Measurements from ENCODE around the gene HRH1. TPM values are rescaled to one million over a fixed set of nuclear protein-coding genes. Genes with fewer than 3 reads are reported as not detected.

The HRH1 gene
- total RNA-seq, 1 donor from 2014 or later: 3.2 TPM

- Histone ChIP-seq H3K36me3 (ENCODE audit: control insufficient read depth, insufficient read depth, low read length) (peaks cover 3% of the 10 kb centered on the region), H3K4me3 (ENCODE audit: low read depth, low read length) (no peak overlapping the region), H3K27me3 (ENCODE audit: control insufficient read depth, insufficient read depth, low read length) (no peaks in the 10 kb centered on the region)
- TF ChIP-seq CTCF (IDR thresholded peaks at IDR 0.05; ENCODE audit: insufficient read depth, low read length, poor library complexity, severe bottlenecking): no peak
- DNase-seq (ENCODE audit: low read depth): no peak
These were observed 122.6 kb downstream of the HRH1 start for GRCh38 chr3:11276901-11277300.

- Histone ChIP-seq H3K36me3 (ENCODE audit: control insufficient read depth, insufficient read depth, low read length) (no peaks in the 10 kb centered on the region), H3K27me3 (ENCODE audit: control insufficient read depth, insufficient read depth, low read length) (no peaks in the 10 kb centered on the region), H3K4me3 (ENCODE audit: low read depth, low read length) (no peak overlapping the region)
- TF ChIP-seq CTCF (IDR thresholded peaks at IDR 0.05; ENCODE audit: insufficient read depth, low read length, poor library complexity, severe bottlenecking): no peak
- no peak for DNase-seq (ENCODE audit: low read depth)
These were observed 128.2 kb downstream of the HRH1 start for GRCh38 chr3:11282250-11283138.

- no peak for TF ChIP-seq CTCF (IDR thresholded peaks at IDR 0.05; ENCODE audit: insufficient read depth, low read length, poor library complexity, severe bottlenecking)
- Histone ChIP-seq H3K27me3 (ENCODE audit: control insufficient read depth, insufficient read depth, low read length) (no peaks in the 10 kb centered on the region), H3K4me3 (ENCODE audit: low read depth, low read length) (no peak overlapping the region), H3K36me3 (ENCODE audit: control insufficient read depth, insufficient read depth, low read length) (no peaks in the 10 kb centered on the region)
- no peak for DNase-seq (ENCODE audit: low read depth)
These were observed 128.8 kb downstream of the HRH1 start for GRCh38 chr3:11283139-11283475.

- no peak overlapping the region for H3K4me3 ChIP-seq (ENCODE audit: low read depth, low read length)
- no peak for TF ChIP-seq CTCF (IDR thresholded peaks at IDR 0.05; ENCODE audit: insufficient read depth, low read length, poor library complexity, severe bottlenecking)
- H3K27me3 ChIP-seq (ENCODE audit: control insufficient read depth, insufficient read depth, low read length): no peaks in the 10 kb centered on the region
- no peaks in the 10 kb centered on the region for H3K36me3 ChIP-seq (ENCODE audit: control insufficient read depth, insufficient read depth, low read length)
- DNase-seq (ENCODE audit: low read depth): no peak
These were observed 129.7 kb downstream of the HRH1 start for GRCh38 chr3:11284011-11284410.

GRCh38 chr3:11285471-11285870, 131.2 kb downstream of the HRH1 start:
- Histone ChIP-seq H3K4me3 (ENCODE audit: low read depth, low read length) (no peak overlapping the region), H3K36me3 (ENCODE audit: control insufficient read depth, insufficient read depth, low read length) (no peaks in the 10 kb centered on the region), H3K27me3 (ENCODE audit: control insufficient read depth, insufficient read depth, low read length) (no peaks in the 10 kb centered on the region)
- TF ChIP-seq CTCF (IDR thresholded peaks at IDR 0.05; ENCODE audit: insufficient read depth, low read length, poor library complexity, severe bottlenecking): no peak
- no peak for DNase-seq (ENCODE audit: low read depth)

- TF ChIP-seq CTCF (IDR thresholded peaks at IDR 0.05; ENCODE audit: insufficient read depth, low read length, poor library complexity, severe bottlenecking): no peak
- Histone ChIP-seq H3K36me3 (ENCODE audit: control insufficient read depth, insufficient read depth, low read length) (no peaks in the 10 kb centered on the region), H3K27me3 (ENCODE audit: control insufficient read depth, insufficient read depth, low read length) (no peaks in the 10 kb centered on the region), H3K4me3 (ENCODE audit: low read depth, low read length) (no peak overlapping the region)
- no peak for DNase-seq (ENCODE audit: low read depth)
These were observed 133.1 kb downstream of the HRH1 start for GRCh38 chr3:11287404-11287803.

Measured in kidney epithelial cell (primary cell).